OCI-LY3 (cell line): ENCODE data around the gene REEP6.
"Not testable (repeated sequence)": the region's sequence is repeated elsewhere in the genome, so short reads cannot be mapped to it uniquely, and the experiment has no call there.

Experiments
- H2AFZ ChIP-seq: fragments of 200-600, 300-600 bp; shearing (Covaris generic); 2 replicates; pipeline ENCODE4 v1.6.0; 2014; ENCODE audit warnings: antibody characterized with exemption, low read depth, low read length
- H3K27ac ChIP-seq: fragments of 200-600, 300-600 bp; sonication (generic); 2 replicates; pipeline ENCODE4 v1.5.1; 2014; ENCODE audit warnings: mild to moderate bottlenecking, low read length, moderate library complexity, mixed read lengths
- H3K27me3 ChIP-seq: fragments of 200-600, 300-600 bp; sonication (generic); 2 replicates; pipeline ENCODE4 v1.6.1; 2014; ENCODE audit warnings: low read depth, low read length, mixed read lengths
- H3K36me3 ChIP-seq: fragments of 200-600, 300-600 bp; sonication (generic); replicated peaks from 2 replicates; pipeline ENCODE3; 2014; ENCODE audit warnings: low read depth, low read length, mixed read lengths
- H3K4me1 ChIP-seq: fragments of 300-600, 200-600 bp; sonication (generic); 2 replicates; pipeline ENCODE4 v1.6.1; 2014; ENCODE audit warnings: low read length, mixed read lengths
- H3K4me2 ChIP-seq: fragments of 200-600, 300-600 bp; sonication (generic); 2 replicates; pipeline ENCODE4 v1.6.1; 2014; ENCODE audit warnings: low read length, mixed read lengths
- H3K4me3 ChIP-seq: fragments of 300-600, 200-600 bp; sonication (generic); 2 replicates; pipeline ENCODE4 v1.5.1; 2014; ENCODE audit warnings: antibody characterized with exemption, mild to moderate bottlenecking, low read length, moderate library complexity
- H3K79me2 ChIP-seq: fragments of 300-600, 200-600 bp; shearing (Covaris generic); 2 replicates; pipeline ENCODE4 v1.6.1; 2014; ENCODE audit warnings: mild to moderate bottlenecking, low read length, mixed read lengths
- H3K9ac ChIP-seq: fragments of 300-600, 200-600 bp; shearing (Covaris generic); 2 replicates; pipeline ENCODE4 v1.6.0; 2014; ENCODE audit warnings: mild to moderate bottlenecking, low read length, moderate library complexity
- H3K9me3 ChIP-seq: fragments of 200-600, 300-600 bp; shearing (Covaris generic); 2 replicates; pipeline ENCODE4 v1.6.1; 2014; ENCODE audit warnings: low read length, mixed read lengths; ENCODE audit not compliant: insufficient read depth
- H4K20me1 ChIP-seq: fragments of 200-600, 300-600 bp; sonication (generic); 2 replicates; pipeline ENCODE4 v1.6.1; 2016; ENCODE audit warnings: low read length, mixed read lengths; ENCODE audit not compliant: insufficient read depth
- EZH2phosphoT487 ChIP-seq: fragments of 200-600 bp; shearing (Covaris generic); IDR thresholded peaks from 2 replicates; pipeline ENCODE4 v1.6.1; 2018; ENCODE audit warnings: antibody characterized with exemption, mixed run types, low read depth
- TF ChIP-seq, protein P1 (sequence below): fragments of 200-600, 300-600 bp; sonication (generic); IDR thresholded peaks from 2 replicates; pipeline ENCODE4 v1.5.1; 2014; ENCODE audit warnings: antibody characterized with exemption, low read length, low read depth

Gene REEP6

DNA sequence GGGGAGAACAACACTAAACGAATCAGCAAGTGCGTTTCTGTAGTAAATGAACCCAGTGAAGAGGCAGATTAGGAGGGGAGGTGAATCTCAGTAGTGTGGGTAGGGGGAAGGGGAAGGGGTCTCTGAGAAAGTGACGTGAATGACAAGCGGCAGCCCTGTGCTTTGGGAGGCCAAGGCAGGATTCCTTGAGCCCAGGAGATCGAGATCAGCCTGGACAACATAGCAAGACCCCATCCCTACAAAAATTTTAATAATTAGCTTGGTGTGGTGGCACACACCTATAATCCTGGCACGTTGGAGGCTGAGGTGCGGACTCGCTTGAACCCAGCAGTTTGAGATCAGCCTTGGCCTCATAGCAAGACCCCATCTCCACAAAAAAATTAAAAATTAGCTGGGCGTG is 41.0 kb downstream of the REEP6 start:
- no peak overlapping the region for H3K4me2 ChIP-seq
- H3K79me2 ChIP-seq: no peaks in the 10 kb centered on the region
- no peak overlapping the region for H3K27ac ChIP-seq
- H2AFZ ChIP-seq: no peak overlapping the region
- no peak overlapping the region for H3K4me3 ChIP-seq
- no peaks in the 10 kb centered on the region for H3K9me3 ChIP-seq
- H3K4me1 ChIP-seq: no peaks in the 10 kb centered on the region
- no peaks in the 10 kb centered on the region for H3K27me3 ChIP-seq
- H4K20me1 ChIP-seq: no peaks in the 10 kb centered on the region
- TF ChIP-seq, protein P1, sequence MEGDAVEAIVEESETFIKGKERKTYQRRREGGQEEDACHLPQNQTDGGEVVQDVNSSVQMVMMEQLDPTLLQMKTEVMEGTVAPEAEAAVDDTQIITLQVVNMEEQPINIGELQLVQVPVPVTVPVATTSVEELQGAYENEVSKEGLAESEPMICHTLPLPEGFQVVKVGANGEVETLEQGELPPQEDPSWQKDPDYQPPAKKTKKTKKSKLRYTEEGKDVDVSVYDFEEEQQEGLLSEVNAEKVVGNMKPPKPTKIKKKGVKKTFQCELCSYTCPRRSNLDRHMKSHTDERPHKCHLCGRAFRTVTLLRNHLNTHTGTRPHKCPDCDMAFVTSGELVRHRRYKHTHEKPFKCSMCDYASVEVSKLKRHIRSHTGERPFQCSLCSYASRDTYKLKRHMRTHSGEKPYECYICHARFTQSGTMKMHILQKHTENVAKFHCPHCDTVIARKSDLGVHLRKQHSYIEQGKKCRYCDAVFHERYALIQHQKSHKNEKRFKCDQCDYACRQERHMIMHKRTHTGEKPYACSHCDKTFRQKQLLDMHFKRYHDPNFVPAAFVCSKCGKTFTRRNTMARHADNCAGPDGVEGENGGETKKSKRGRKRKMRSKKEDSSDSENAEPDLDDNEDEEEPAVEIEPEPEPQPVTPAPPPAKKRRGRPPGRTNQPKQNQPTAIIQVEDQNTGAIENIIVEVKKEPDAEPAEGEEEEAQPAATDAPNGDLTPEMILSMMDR: no peak
- no peak for TF ChIP-seq EZH2phosphoT487
- no peak overlapping the region for H3K9ac ChIP-seq
- no peaks in the 10 kb centered on the region for H3K36me3 ChIP-seq

DNA sequence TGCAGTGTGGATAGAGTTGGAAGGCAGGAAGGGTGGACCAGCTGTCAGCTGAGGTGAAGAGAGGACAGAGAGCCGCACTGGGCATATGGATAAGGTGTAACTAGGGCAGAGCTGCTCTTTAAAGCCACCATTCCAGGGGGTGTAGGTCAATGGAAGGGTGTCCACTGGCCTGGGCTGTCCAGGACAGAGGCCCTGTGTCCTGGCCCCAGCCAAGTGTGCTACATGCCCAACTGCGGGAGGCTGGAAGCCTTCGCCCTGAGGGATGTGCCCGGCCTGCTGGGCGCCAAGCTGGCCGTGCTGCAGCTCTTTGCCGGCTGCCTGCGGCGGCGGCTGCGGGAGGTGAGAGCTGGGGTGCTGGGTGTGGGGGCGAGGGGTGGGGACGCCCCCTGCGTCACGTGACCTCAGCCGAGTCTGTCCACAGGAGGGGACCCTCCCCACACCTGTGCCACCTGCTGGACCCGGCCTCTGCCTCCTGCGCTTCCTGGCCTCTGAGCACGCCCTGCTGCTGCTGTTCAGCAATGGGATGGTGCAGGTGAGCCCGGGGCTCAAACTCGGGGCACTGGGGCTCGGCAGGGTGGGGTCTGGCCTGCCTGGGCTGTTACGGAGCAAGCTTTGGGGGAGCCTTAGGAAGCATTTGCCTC is 42.6 kb downstream of the REEP6 start:
- Histone ChIP-seq H4K20me1 (no peaks in the 10 kb centered on the region), H3K27ac (no peak overlapping the region), H3K79me2 (no peaks in the 10 kb centered on the region), H3K36me3 (no peaks in the 10 kb centered on the region), H3K4me1 (no peaks in the 10 kb centered on the region), H2AFZ (no peak overlapping the region), H3K27me3 (no peaks in the 10 kb centered on the region), H3K9ac (no peak overlapping the region), H3K4me2 (no peak overlapping the region), H3K4me3 (no peak overlapping the region), H3K9me3 (no peaks in the 10 kb centered on the region)
- no peak for TF ChIP-seq EZH2phosphoT487
- TF ChIP-seq, protein P1: no peak

DNA sequence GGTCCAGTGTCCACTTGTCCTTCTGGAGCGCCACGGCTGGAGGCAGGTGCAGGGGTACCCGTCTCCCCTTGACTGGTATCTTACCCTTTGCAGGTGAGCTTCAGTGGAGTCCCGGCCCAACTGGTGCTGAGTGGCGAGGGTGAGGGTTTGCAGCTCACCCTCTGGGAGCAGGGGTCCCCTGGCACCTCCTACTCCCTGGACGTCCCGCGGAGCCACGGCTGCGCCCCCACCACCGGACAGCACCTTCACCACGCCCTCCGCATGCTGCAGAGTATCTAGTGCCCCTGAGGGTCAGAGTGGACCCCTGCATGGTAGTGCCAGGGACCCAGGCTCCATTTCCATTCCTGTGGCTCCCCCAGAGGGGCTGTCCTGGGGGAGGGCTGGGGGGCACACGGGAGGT is 44.0 kb downstream of the REEP6 start:
- Histone ChIP-seq H3K9ac (no peak overlapping the region), H3K4me2 (no peak overlapping the region), H3K4me3 (no peak overlapping the region), H2AFZ (no peak overlapping the region), H3K27me3 (no peaks in the 10 kb centered on the region), H3K9me3 (no peaks in the 10 kb centered on the region), H4K20me1 (no peaks in the 10 kb centered on the region), H3K27ac (no peak overlapping the region), H3K79me2 (no peaks in the 10 kb centered on the region), H3K36me3 (no peaks in the 10 kb centered on the region), H3K4me1 (no peaks in the 10 kb centered on the region)
- TF ChIP-seq EZH2phosphoT487: no peak
- TF ChIP-seq, protein P1: no peak

DNA sequence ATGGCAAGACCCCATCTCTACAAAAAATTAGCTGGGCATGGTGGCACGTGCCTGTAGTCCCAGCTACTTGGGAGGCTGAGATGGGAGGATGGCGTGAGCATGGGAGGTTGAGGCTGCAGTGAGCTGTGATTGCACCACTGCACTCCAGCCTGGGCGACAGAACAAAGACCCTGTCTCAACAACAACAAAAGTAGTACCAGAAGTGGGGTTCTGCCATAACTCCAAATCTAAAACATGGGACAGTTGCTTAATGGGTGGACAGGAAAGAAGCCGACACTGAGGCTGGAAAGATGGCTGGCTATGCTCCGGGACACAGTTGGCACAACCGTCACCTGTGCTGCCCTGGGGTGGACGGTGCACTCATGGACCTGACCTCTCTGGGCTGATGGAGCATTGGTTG is 44.7 kb downstream of the REEP6 start:
- H3K36me3 ChIP-seq, H3K4me1 ChIP-seq, H3K4me2 ChIP-seq, H3K9me3 ChIP-seq, H3K4me3 ChIP-seq, H3K9ac ChIP-seq, H4K20me1 ChIP-seq, H3K27ac ChIP-seq, H2AFZ ChIP-seq, H3K79me2 ChIP-seq, H3K27me3 ChIP-seq: not testable (repeated sequence)
